ENCODE results near the gene CCDC197.

GRCh38 chr14:93999573-93999972 lies 2.5 kb downstream of the CCDC197 start:
- TF ChIP-seq POLR2AphosphoS5 (IDR thresholded peaks at IDR 0.05; ENCODE audit: low read depth, low read length) (no peak), POLR2A (IDR thresholded peaks at IDR 0.05; ENCODE audit: low read depth, low read length) (no peak)
